Lower leg skin (tissue), 3 donors: Measurements from ENCODE around the gene RBM22.

ENCODE experiments used
- POLR2A ChIP-seq, 2 donors: fragments of 450-650 bp; IDR thresholded peaks; one replicate each; pipeline ENCODE4 v1.6.1; 2016 to 2017; ENCODE audit warnings: antibody characterized with exemption in 2 of 2, mild to moderate bottlenecking in 1 of 2, moderate library complexity in 1 of 2
- TF ChIP-seq, protein P1 (sequence below), 3 donors: fragments of 450-650 bp; IDR thresholded peaks; one replicate each; pipeline ENCODE4 v1.5.1; 2016; ENCODE audit warnings: antibody characterized with exemption in 3 of 3, mild to moderate bottlenecking in 3 of 3, moderate library complexity in 2 of 3

- TF ChIP-seq, protein P1, sequence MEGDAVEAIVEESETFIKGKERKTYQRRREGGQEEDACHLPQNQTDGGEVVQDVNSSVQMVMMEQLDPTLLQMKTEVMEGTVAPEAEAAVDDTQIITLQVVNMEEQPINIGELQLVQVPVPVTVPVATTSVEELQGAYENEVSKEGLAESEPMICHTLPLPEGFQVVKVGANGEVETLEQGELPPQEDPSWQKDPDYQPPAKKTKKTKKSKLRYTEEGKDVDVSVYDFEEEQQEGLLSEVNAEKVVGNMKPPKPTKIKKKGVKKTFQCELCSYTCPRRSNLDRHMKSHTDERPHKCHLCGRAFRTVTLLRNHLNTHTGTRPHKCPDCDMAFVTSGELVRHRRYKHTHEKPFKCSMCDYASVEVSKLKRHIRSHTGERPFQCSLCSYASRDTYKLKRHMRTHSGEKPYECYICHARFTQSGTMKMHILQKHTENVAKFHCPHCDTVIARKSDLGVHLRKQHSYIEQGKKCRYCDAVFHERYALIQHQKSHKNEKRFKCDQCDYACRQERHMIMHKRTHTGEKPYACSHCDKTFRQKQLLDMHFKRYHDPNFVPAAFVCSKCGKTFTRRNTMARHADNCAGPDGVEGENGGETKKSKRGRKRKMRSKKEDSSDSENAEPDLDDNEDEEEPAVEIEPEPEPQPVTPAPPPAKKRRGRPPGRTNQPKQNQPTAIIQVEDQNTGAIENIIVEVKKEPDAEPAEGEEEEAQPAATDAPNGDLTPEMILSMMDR (IDR thresholded peaks at IDR 0.05), result no peak
- no peak for TF ChIP-seq POLR2A (IDR thresholded peaks at IDR 0.05)
Measured at GRCh38 chr5:150692276-150692675, 8.6 kb downstream of the RBM22 start.
